GM21423 (cell line): ENCODE data around the gene UBXN7.
"Not testable (repeated sequence)": the region's sequence is repeated elsewhere in the genome, so short reads cannot be mapped to it uniquely, and the experiment has no call there.

Experiments
- ATAC-seq: cut with Tn5 transposase; IDR thresholded peaks from one replicate; pipeline ENCODE4 v1.9.1; 2021; ENCODE audit warnings: mild to moderate bottlenecking, moderate library complexity; ENCODE audit not compliant: unreplicated experiment

The UBXN7 gene

GRCh38 chr3:196432137-196432879, at the start of gene UBXN7:
Gene UBXN7 (minus strand): TSS chr3:196432427. CDS start chr3:196432399, 28 bp downstream.
- ATAC-seq, result peak; percentile 81

- ATAC-seq, result no peak
These were observed 45.5 kb upstream of the UBXN7 start for GRCh38 chr3:196477678-196478077.

- ATAC-seq, result no peak
These were observed 40.1 kb upstream of the UBXN7 start for GRCh38 chr3:196472286-196472685.

GRCh38 chr3:196471551-196471950, 39.3 kb upstream of the UBXN7 start:
- ATAC-seq, result no peak

GRCh38 chr3:196470182-196470581, 38.0 kb upstream of the UBXN7 start:
- ATAC-seq, result not testable (repeated sequence)

- no peak for ATAC-seq
These were observed 31.6 kb upstream of the UBXN7 start for GRCh38 chr3:196463804-196464203.

- no peak for ATAC-seq
These were observed 31.2 kb upstream of the UBXN7 start for GRCh38 chr3:196463478-196463756.

- not testable (repeated sequence) for ATAC-seq
These were observed 30.7 kb upstream of the UBXN7 start for GRCh38 chr3:196462680-196463477.

- no peak for ATAC-seq
These were observed 25.8 kb upstream of the UBXN7 start for GRCh38 chr3:196458063-196458462.

GRCh38 chr3:196457470-196457869, 25.2 kb upstream of the UBXN7 start:
- not testable (repeated sequence) for ATAC-seq

GRCh38 chr3:196454935-196455334, 22.7 kb upstream of the UBXN7 start:
- no peak for ATAC-seq

- not testable (repeated sequence) for ATAC-seq
These were observed 13.2 kb upstream of the UBXN7 start for GRCh38 chr3:196445391-196445790.

- no peak for ATAC-seq
These were observed 12.3 kb upstream of the UBXN7 start for GRCh38 chr3:196444500-196444894.

- no peak for ATAC-seq
These were observed 8.5 kb upstream of the UBXN7 start for GRCh38 chr3:196440696-196441095.

GRCh38 chr3:196440041-196440537, 7.9 kb upstream of the UBXN7 start:
- no peak for ATAC-seq

- peak; percentile 23 for ATAC-seq
These were observed 768 bp downstream of the UBXN7 start for GRCh38 chr3:196431181-196432136.

- ATAC-seq, result no peak
These were observed 4.2 kb downstream of the UBXN7 start for GRCh38 chr3:196428041-196428440.

GRCh38 chr3:196424421-196424820, 7.8 kb downstream of the UBXN7 start:
- ATAC-seq, result not testable (repeated sequence)

GRCh38 chr3:196423044-196423781, 9.0 kb downstream of the UBXN7 start:
- ATAC-seq, result no peak

GRCh38 chr3:196421668-196422067, 10.6 kb downstream of the UBXN7 start:
- ATAC-seq, result not testable (repeated sequence)
